Common myeloid progenitor, CD34-positive (primary cell): ENCODE data around the gene CTU1. TPM values are rescaled to one million over a fixed set of nuclear protein-coding genes. Genes with fewer than 3 reads are reported as not detected.
A peak's percentile ranks its signal among the peaks of the same experiment; 100 is the strongest.

Source experiments
- CTCF ChIA-PET: fragments of 350-600 bp; sonication (Branson Sonifier 250); formaldehyde crosslinking; loops from one replicate; lab custom pipeline; 2021; ENCODE audit warnings: antibody characterized with exemption; lab: Charles Lee
- POLR2A ChIA-PET: fragments of 350-600 bp; sonication (Branson Sonifier 250); formaldehyde crosslinking; loops from one replicate; lab custom pipeline; 2021; ENCODE audit warnings: antibody characterized with exemption; lab: Charles Lee
- DNase-seq, 3 donors: peaks; one replicate each; pipeline versions ENCODE4 v3.0.0 to v3.0.0-alpha.2; 2013
- H3K27ac ChIP-seq, 2 experiments: 1 replicate in 1 of 2; 2 replicates in 1 of 2; pipeline ENCODE4 v1.7.0; 2013; ENCODE audit warnings: inconsistent platforms in 2 of 2, low read length in 2 of 2, mild to moderate bottlenecking in 2 of 2, low read depth in 1 of 2, moderate library complexity in 1 of 2; ENCODE audit not compliant: severe bottlenecking in 2 of 2, insufficient read depth in 1 of 2, poor library complexity in 1 of 2
- H3K27me3 ChIP-seq, 5 experiments: replicated peaks in 2 of 5; 1 replicate in 3 of 5; 2 replicates in 2 of 5; pipeline versions ENCODE4 v1.6.1 to v1.7.0; 2013; ENCODE audit warnings: low read length in 4 of 5, mild to moderate bottlenecking in 2 of 5, moderate library complexity in 2 of 5, inconsistent platforms in 1 of 5; ENCODE audit not compliant: insufficient read depth in 5 of 5, control insufficient read depth in 4 of 5
- H3K36me3 ChIP-seq, 4 experiments: 1 replicate in 2 of 4; 2 replicates in 2 of 4; pipeline versions ENCODE4 v1.6.1 to v1.7.0; 2013; ENCODE audit warnings: low read length in 3 of 4, control low read depth in 1 of 4, mild to moderate bottlenecking in 1 of 4; ENCODE audit not compliant: control insufficient read depth in 4 of 4, insufficient read depth in 4 of 4
- H3K4me1 ChIP-seq, 4 experiments: 1 replicate in 3 of 4; 2 replicates in 1 of 4; pipeline versions ENCODE4 v1.6.1 to v1.7.1; 2013; ENCODE audit warnings: low read length in 3 of 4, mild to moderate bottlenecking in 3 of 4, control low read depth in 1 of 4, inconsistent platforms in 1 of 4, moderate library complexity in 1 of 4; ENCODE audit not compliant: control insufficient read depth in 4 of 4, insufficient read depth in 4 of 4; ENCODE audit errors: control extremely low read depth in 1 of 4
- H3K4me3 ChIP-seq, 7 experiments: 1 replicate in 4 of 7; 2 replicates in 3 of 7; pipeline versions ENCODE4 v1.5.1 to v1.7.0; 2013; ENCODE audit warnings: mild to moderate bottlenecking in 7 of 7, low read length in 6 of 7, moderate library complexity in 6 of 7, inconsistent platforms in 2 of 7, low read depth in 2 of 7, control low read depth in 1 of 7; ENCODE audit not compliant: insufficient read depth in 4 of 7, control insufficient read depth in 1 of 7; ENCODE audit errors: extremely low read depth in 1 of 7
- H3K9me3 ChIP-seq, 5 experiments: 1 replicate in 4 of 5; 2 replicates in 1 of 5; pipeline versions ENCODE4 v1.6.1 to v1.7.1; 2013; ENCODE audit warnings: low read length in 4 of 5, mild to moderate bottlenecking in 2 of 5, inconsistent platforms in 1 of 5, low read depth in 1 of 5, moderate library complexity in 1 of 5; ENCODE audit not compliant: control insufficient read depth in 4 of 5, insufficient read depth in 2 of 5; ENCODE audit errors: control extremely low read depth in 1 of 5
- WGBS: methylation state at CpG from one replicate; pipeline ENCODE4 v1.1.5; 2013; ENCODE audit not compliant: insufficient coverage; 5-methylcytosine and 5-hydroxymethylcytosine counted together
- polyA plus RNA-seq: library from polyadenylated mRNA; unstranded; fragments of 120-200 nt; gene quantifications from one replicate; pipeline ENCODE4 v1.2.1, GENCODE V29; 2013

The CTU1 gene
- polyA plus RNA-seq: 2.2 TPM

DNA sequence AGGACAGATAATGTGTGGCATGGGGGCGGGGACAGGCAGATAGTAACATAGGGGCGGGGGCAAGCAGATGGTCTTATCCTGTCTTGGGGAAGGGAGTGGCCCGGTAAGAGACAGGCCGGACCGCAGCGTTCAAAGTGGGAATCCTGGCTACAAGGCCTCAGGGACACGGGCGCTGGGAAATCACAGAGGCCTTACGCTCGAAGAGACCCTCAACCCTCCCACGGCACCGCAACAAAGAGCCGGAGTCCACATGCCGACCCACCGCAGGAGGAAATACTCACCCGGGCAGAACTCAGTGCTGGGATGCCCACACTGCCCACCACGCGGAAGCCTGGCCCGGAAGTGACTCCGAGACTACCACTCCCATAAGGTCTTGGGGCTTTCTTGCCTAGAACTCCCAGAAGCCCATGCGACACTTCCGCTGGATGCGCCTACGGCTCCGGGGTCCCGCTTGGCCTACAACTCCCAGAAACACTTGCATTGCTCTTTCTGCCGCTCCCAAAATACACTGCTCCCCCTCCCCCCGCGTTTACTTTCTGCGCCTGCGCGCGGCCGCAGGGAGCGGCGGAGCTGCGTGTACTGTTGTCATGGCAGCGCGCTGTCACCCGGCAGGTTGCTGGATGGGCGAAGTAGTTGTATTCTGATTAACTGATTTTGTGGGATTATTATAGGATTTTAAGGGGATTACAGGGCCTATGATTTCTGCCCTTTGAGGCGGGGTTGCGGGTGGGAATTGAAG lies at the start of gene CTU1:
Gene CTU1 (minus strand): TSS at position 344 of the 739 bp plus-strand sequence. CDS start 3,840 bp downstream, outside the sequence.
- H3K4me1 ChIP-seq: peaks cover 0 to 23% (median 13%) of the 10 kb centered on the region in 4 experiments
- ChIA-PET POLR2A (no interaction called here), CTCF (no interaction called here)
- DNase-seq: peak; percentile 99 to 100 (median 100)
- no peaks in the 10 kb centered on the region for H3K9me3 ChIP-seq
- peaks cover 0 to 3% (median 0%) of the 10 kb centered on the region in 5 experiments for H3K27me3 ChIP-seq
- H3K27ac ChIP-seq: peak within 1 kb of the TSS in 1 of 2 experiments; percentile 81
- peaks cover 0 to 19% (median 12%) of the 10 kb centered on the region in 4 experiments for H3K36me3 ChIP-seq
- 0% methylated on average over 26 of the region's 43 CpGs for WGBS
- H3K4me3 ChIP-seq: peak within 1 kb of the TSS; percentile 40 to 95 (median 89)

GRCh38 chr19:51157265-51157664 lies 49.1 kb upstream of the CTU1 start:
- Histone ChIP-seq H3K27me3 (peaks cover 0 to 3% (median 0%) of the 10 kb centered on the region in 5 experiments), H3K4me3 (no peak overlapping the region), H3K36me3 (no peaks in the 10 kb centered on the region), H3K4me1 (peaks cover 0 to 7% (median 5%) of the 10 kb centered on the region in 4 experiments), H3K9me3 (no peaks in the 10 kb centered on the region), H3K27ac (no peak overlapping the region)
- WGBS: 100% methylated on average over 1 of the region's 2 CpGs
- ChIA-PET POLR2A (no interaction called here), CTCF (interaction anchor here (0.7 to 10.2 kb wide), 12 partner anchors 11 to 499 kb away, joined by 3 to 212 read pairs (median 5); no protein-coding TSS in a partner anchor)
- no peak for DNase-seq

- H3K4me3 ChIP-seq: no peak overlapping the region
- H3K4me1 ChIP-seq: peaks cover 0 to 7% (median 5%) of the 10 kb centered on the region in 4 experiments
- no peak for DNase-seq
- CTCF ChIA-PET: interaction anchor here (0.6 to 10.2 kb wide), 11 partner anchors 10 to 500 kb away, joined by 3 to 212 read pairs (median 3); partner anchors contain the start of gene VSIG10L
- no peaks in the 10 kb centered on the region for H3K36me3 ChIP-seq
- 100% methylated on average over 2 of the region's 2 CpGs for WGBS
- POLR2A ChIA-PET: no interaction called here
- no peak overlapping the region for H3K27ac ChIP-seq
- H3K27me3 ChIP-seq: peaks cover 0 to 3% (median 0%) of the 10 kb centered on the region in 5 experiments
- H3K9me3 ChIP-seq: no peaks in the 10 kb centered on the region
Observed at GRCh38 chr19:51156710-51157109, 48.5 kb upstream of the CTU1 start.

DNA sequence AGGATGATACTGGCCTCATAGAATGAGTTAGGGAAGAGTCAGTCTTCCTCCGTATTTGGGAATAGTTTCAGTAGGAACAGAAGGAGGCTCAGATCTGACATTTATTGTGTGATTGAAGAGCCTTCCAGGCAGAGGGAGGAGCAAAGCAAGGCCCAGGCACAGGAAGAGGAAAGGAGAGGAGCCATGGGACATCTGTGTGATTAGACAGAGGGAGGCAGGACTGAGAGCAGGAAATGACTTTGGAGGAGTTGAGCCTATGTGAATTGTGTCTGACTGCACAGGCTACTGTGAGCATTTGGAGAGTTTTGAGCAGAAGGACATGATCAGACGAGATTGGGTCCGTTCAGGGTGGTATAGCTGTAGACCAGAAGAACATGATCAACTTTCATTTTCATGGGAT lies 42.4 kb upstream of the CTU1 start:
- H3K4me1 ChIP-seq: peaks cover 3 to 21% (median 12%) of the 10 kb centered on the region in 4 experiments
- ChIA-PET CTCF (interaction anchor here (0.9 to 1.3 kb wide), 2 partner anchors 8 to 9 kb away, joined by 3 read pairs; no protein-coding TSS in a partner anchor), POLR2A (no interaction called here)

GRCh38 chr19:51148580-51148979 lies 40.4 kb upstream of the CTU1 start:
- no peaks in the 10 kb centered on the region for H3K27me3 ChIP-seq
- H3K27ac ChIP-seq: no peak overlapping the region
- ChIA-PET CTCF (interaction anchor here (1.1 to 5.6 kb wide), 5 partner anchors 9 to 111 kb away, joined by 4 to 40 read pairs (median 5); no protein-coding TSS in a partner anchor), POLR2A (no interaction called here)
- DNase-seq: peak in 2 of 3 donors; percentile 71 to 80
- no peaks in the 10 kb centered on the region for H3K9me3 ChIP-seq
- H3K4me1 ChIP-seq: peaks cover 3 to 21% (median 12%) of the 10 kb centered on the region in 4 experiments
- no peaks in the 10 kb centered on the region for H3K36me3 ChIP-seq
- no CpG with 5 or more reads among the region's 3 CpGs for WGBS
- H3K4me3 ChIP-seq: no peak overlapping the region

More for the DNA sequence above, 42.4 kb upstream of the CTU1 start:
- H3K9me3 ChIP-seq: no peaks in the 10 kb centered on the region
- DNase-seq: no peak
- no peaks in the 10 kb centered on the region for H3K36me3 ChIP-seq
- H3K27ac ChIP-seq: no peak overlapping the region
- H3K4me3 ChIP-seq: no peak overlapping the region
- H3K27me3 ChIP-seq: no peaks in the 10 kb centered on the region
- WGBS: 90% methylated on average over 2 of the region's 3 CpGs

DNA sequence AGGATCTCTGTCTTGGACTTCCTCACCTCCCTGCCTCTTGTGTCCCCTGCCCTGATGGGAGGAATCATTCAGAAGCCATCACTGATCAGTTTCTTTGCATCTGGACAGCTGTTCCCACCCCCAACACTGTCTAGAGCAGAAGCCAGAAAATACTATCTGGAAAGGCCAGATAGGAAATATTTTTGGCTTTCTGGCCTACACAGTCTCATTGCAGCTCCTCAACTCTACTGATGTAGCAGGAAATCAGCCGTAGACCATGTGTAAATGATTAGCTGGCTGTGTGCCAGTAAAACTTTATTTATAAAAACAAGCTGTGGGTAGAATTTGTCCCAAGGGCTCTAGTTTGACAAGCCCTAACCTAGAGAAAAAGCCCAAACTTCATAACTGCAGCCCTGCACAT lies 39.5 kb upstream of the CTU1 start:
- Histone ChIP-seq H3K27ac (no peak overlapping the region), H3K4me3 (no peak overlapping the region), H3K27me3 (no peaks in the 10 kb centered on the region), H3K4me1 (peaks cover 3 to 22% (median 12%) of the 10 kb centered on the region in 4 experiments), H3K9me3 (no peaks in the 10 kb centered on the region), H3K36me3 (no peaks in the 10 kb centered on the region)
- POLR2A ChIA-PET: no interaction called here
- CTCF ChIA-PET: interaction anchor here (0.8 to 5.6 kb wide), 4 partner anchors 9 to 101 kb away, joined by 3 to 40 read pairs (median 6); no protein-coding TSS in a partner anchor
- peak in 2 of 3 donors; percentile 51 to 69 for DNase-seq
- WGBS: no CpG with 5 or more reads among the region's 1 CpG
